GM10266 (cell line): ENCODE measurements around the gene DPM1.

Experiments used
- DNase-seq: peaks from one replicate; pipeline ENCODE4 v3.0.0; 2012; ENCODE audit errors: extremely low spot score
- CTCF ChIP-seq: IDR thresholded peaks from 2 replicates; pipeline ENCODE4 v1.5.1; 2012; ENCODE audit warnings: mild to moderate bottlenecking, low read depth; ENCODE audit not compliant: control insufficient read depth, insufficient read depth; ENCODE audit errors: missing control alignments

The DPM1 gene

GRCh38 chr20:50957798-50958614 lies at the start of gene DPM1:
TSS of gene DPM1 (minus strand) at chr20:50958532. CDS start at chr20:50958523, 9 bp downstream.
- no peak for TF ChIP-seq CTCF
- peak; percentile 79 for DNase-seq

GRCh38 chr20:51005214-51005613 lies 46.9 kb upstream of the DPM1 start:
- DNase-seq: no peak
- TF ChIP-seq CTCF: no peak

- no peak for DNase-seq
- no peak for TF ChIP-seq CTCF
These were observed 46.4 kb upstream of the DPM1 start for GRCh38 chr20:51004781-51005180.

- TF ChIP-seq CTCF: no peak
These were observed 46.0 kb upstream of the DPM1 start for GRCh38 chr20:51004305-51004727.

GRCh38 chr20:51003753-51004152 lies 45.4 kb upstream of the DPM1 start:
- no peak for DNase-seq

More at GRCh38 chr20:51004305-51004727, 46.0 kb upstream of the DPM1 start:
- DNase-seq: no peak

GRCh38 chr20:51002633-51003032 lies 44.3 kb upstream of the DPM1 start:
- DNase-seq: no peak
- no peak for TF ChIP-seq CTCF

More at GRCh38 chr20:51003753-51004152, 45.4 kb upstream of the DPM1 start:
- TF ChIP-seq CTCF: no peak

GRCh38 chr20:51001430-51002265 lies 43.3 kb upstream of the DPM1 start:
- TF ChIP-seq CTCF: no peak
- DNase-seq: no peak
